AG20443 (cell line): ENCODE measurements around the gene EDC3.
"Not testable (repeated sequence)": the region's sequence is repeated elsewhere in the genome, so short reads cannot be mapped to it uniquely, and the experiment has no call there.

Experiments
- DNase-seq: peaks from one replicate; pipeline ENCODE4 v3.0.0; 2012; ENCODE audit warnings: low spot score, mixed read lengths

Gene EDC3

DNA sequence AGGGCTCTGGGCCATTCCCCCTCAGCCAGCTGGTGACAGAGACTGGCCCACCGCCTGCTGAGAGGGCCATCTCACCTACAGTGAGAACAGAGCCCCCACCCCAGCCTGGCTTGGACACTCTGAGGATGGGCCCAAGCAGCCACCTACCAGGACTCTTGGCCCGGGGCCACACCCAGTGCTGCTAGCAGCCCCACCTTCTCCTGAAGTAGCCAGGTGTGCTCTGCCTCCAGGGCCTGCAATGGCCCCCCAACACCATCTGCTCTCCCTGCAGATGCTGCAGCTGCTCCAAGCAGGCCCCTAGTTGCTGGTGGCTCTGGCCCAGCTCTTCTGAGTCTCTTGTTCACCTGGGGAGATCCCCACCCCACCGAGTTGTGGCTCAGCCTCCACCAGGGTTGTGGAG lies 87.0 kb downstream of the EDC3 start:
- no peak for DNase-seq

DNA sequence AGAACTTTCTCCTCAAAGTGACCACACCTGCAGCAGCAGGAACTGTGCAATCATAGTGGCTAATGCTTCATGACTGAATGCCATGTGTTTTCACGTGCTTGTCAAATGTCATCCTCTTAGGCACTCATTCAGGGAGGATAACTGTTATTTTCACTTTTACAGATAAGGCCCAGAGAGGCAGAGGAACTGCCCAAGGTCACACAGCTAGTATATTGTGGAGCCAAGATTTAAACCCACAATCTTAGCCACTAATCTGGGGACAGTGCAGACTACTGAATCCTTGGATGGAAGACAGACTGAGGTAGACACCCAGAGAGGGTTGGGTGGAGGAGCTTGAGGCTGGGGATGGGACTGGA lies 90.1 kb downstream of the EDC3 start:
- DNase-seq, result no peak

GRCh38 chr15:74604983-74605794 lies 90.6 kb downstream of the EDC3 start:
- DNase-seq, result no peak

DNA sequence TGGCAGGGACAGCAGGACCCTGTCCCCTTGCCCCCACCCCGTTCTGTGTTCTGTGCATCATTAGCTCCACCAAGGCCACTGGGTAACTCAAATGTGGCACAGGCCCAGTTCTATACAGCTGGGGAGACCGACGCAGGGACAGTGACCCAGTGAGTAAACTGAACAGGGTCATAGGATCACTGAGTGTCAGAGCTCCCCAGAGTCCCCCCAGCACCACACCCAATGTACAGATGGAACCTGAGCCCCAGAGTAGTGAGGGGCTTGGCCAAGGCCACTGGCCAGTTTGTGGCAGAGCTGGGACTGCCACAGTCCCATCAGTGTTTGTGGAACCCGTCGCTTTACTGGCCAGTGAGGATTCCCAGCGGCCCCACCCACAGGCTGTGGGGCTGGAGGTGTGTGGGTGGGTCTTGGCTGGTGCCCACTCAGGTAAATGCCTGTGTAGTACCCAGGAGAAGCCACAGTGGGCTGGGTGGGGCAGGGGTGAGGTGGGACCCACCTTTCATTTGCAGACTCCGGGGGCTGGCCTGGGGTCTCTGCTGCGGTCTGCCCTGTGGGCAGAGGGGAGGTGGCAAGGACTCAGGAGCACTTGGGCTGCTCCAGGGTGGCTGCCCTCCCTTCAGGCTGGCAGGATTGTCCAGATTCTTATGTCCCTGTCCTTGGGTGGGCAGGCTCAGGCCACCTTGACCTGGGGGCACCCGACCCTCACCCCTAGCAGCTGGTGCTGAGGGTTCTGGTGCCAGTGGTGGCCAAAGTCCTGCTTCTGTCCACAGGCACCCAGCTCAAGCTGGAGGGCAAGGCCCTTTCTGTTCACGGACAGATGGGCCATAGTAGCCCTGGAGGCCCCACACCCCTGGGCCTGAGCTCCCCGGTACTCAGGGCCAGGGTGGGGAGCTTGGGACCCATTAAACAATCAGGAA lies 91.8 kb downstream of the EDC3 start:
- no peak for DNase-seq

DNA sequence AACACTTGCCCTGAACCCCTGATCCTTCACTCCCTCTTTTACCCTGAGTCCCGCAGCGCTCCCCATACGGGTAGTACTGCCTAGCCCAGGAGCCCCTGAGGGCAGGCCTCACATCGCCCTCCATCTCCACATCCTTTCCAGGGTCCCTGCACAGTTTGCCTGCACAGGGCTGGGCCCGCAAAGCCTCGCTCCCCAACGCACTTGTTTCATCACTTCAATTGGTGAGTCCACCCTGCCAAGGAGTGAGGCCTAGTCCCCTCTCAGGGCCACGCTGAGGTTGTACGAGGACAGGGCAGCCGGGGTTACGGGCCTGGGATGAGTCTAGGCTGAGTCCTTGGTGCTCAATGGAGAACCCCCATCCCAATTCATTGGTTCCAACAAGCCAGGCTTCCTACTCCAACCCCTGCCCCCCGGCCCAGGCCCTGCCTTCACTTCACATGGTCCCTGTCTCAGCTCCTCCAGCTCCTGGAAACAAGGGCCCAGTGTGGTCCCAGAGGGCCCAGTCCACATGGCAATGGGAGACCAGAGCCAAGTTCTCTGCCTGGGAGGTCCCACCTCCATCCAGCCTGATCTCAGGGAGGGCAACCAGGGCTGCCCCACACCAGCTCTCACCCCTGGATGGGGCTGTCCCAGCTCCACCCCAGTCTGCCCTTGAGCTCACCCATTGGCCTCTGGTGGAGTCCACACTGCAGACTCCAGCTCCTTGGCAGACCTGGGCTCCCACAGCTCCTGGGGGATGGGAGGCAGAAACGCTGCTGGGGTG lies 92.6 kb downstream of the EDC3 start:
- DNase-seq, result no peak

DNA sequence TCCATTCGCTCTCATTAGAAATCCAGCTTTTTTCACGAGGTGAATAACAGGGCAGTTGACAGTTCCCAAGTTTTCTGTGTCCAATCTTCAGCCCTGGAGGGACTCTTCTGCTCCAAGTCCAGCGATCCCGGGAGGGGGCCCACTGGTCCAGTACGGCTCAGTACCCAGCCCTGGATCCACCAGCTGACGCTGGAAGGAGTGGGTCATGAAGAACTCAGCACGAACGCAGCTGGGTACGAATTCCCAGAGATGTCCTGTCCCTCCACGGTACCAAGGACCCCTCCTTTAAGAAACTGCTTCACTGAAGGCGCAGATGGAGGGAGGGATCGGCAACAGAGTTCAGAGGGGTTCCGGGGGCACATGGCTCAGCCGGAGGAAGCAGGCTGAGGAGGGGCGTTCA lies 96.7 kb downstream of the EDC3 start:
- no peak for DNase-seq

DNA sequence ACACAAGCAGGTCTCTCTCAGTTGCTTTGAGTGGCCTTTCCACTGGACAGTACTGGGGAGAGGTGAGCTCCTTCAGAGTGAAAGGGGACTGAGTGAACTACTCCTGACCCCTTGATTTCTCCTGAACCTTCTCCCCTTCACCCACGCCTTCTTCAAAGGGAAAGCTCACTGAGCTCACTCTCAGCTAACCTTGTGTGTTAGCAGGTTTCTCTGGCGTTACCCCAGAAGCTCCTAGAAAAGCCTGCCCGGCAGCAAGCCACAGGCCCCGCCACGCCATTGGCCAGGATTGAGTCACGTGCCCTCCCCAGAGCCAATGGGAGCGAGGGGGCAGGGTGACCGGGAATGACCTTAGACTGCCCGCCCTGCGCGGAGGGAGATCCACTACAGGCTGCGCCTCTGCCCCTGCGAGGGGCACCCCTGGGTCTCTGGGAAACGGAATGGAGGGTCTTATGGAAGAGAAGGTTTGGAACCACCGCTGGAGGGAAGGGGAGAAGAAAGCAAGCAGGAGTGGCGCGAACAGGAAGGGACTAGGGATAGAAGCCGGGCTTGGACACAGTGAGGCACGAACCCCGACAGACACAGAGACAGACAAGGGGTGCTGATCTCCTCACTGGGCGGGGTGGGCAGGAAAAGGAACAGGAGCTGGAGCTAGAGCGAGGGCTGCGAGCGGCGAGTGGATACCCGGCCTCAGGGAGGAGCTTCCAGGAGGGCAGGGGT lies 97.5 kb downstream of the EDC3 start:
- DNase-seq, result peak; percentile 99

DNA sequence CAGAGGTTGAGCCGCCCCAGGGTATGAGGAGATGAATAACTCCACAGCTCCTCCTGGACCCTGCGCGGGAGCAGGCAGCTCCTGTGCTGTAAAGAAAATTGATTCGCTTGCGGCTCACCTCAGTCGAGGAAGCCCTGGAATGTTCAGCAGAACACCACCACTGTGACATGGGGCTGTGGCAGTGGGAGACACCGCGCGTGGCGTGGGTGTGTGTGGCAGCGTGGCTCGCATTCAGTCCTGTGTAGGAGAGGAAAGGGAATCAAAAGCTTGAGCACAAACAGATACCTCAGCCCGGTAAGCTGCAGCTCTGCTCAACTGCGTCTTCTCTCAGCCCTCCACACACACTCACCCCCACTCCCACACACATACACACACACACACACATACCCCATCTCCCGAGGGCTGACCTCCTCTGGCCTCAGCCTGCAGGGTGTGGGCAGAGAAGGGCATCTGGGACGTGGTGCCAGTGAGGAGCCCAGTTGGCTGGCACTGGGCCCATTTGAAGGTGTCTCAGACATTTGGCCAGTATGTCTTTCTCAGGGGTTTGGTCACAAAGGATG lies 98.6 kb downstream of the EDC3 start:
- DNase-seq, result not testable (repeated sequence)

DNA sequence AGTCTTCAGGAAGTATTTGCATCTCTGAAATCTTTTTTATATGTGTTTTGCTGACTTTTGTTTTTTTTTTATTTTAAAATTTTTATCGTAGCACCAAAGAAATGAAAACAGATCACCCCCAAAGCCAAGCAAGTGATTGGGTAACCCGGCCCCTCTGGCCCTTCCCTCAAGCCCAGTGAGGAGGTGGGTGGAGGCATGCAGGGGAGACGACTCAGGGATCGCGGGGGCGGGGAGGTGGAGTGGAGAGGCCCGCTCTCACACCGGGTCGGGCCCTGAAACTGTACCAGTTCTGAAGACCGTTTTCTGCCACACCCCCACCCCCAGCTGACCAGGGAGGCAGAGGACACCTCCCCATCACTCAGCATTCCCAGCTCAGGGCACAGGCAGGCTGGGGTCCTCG lies 99.1 kb downstream of the EDC3 start:
- not testable (repeated sequence) for DNase-seq

GRCh38 chr15:74595271-74595670 lies 100.6 kb downstream of the EDC3 start:
- DNase-seq, result no peak

GRCh38 chr15:74594455-74594854 lies 101.4 kb downstream of the EDC3 start:
- DNase-seq, result no peak

DNA sequence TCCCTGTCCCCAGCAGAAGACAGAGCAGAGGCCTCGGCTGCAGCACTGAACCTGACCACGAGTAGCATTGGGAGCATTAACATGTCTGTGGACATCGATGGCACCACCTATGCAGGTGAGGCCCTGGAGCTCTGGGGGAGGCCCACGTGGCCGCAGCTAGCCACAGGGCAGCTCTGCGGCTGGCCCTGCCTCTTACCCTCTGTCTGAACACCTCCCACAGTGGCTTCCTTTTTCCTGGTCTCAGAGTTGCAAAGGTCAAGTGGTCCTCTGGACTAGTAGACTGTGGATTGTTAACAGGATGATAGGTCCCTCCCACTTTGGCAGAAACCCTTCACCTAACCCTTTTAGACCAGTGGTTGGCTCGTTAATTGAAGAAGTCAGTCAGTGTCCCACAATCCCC lies 102.7 kb downstream of the EDC3 start:
- DNase-seq, result no peak

GRCh38 chr15:74592222-74592621 lies 103.6 kb downstream of the EDC3 start:
- DNase-seq, result no peak

DNA sequence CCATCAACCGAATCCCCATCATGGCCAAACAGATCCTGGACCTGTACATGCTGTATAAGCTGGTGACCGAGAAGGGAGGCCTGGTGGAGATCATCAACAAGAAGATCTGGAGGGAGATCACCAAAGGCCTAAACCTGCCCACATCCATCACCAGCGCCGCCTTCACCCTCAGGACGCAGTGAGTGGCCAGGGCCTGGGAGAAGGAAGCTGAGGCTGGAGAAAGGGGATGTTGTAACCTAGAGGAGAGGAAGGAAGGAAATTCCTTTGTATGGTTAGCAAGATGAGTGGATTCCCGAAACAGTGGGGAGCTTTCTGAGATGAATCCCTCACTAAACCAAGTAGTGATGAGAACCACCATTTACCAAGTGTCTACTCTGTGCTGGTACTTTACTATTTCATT lies 106.0 kb downstream of the EDC3 start:
- no peak for DNase-seq

GRCh38 chr15:74585857-74586256 lies 110.0 kb downstream of the EDC3 start:
- DNase-seq, result no peak

GRCh38 chr15:74585191-74585590 lies 110.6 kb downstream of the EDC3 start:
- DNase-seq, result no peak

GRCh38 chr15:74584779-74585178 lies 111.0 kb downstream of the EDC3 start:
- DNase-seq, result no peak

- no peak for DNase-seq
Measured at GRCh38 chr15:74584204-74584603, 111.6 kb downstream of the EDC3 start.
